Pancreas (tissue), 10 donors: Measurements from ENCODE around the gene MORC3. TPM values are rescaled to one million over a fixed set of nuclear protein-coding genes. Genes with fewer than 3 reads are reported as not detected.
"Not testable (repeated sequence)": the region's sequence is repeated elsewhere in the genome, so short reads cannot be mapped to it uniquely, and the experiment has no call there.

Source experiments
- ATAC-seq, 4 donors: fragments of 200-7000 bp; cut with Tn5 transposase; one replicate each; pipeline versions ENCODE4 v1.8.0 to v1.9.1; 2020; ENCODE audit warnings: mild to moderate bottlenecking in 4 of 4, moderate library complexity in 4 of 4
- DNase-seq, 6 donors: peaks; one replicate each; pipeline ENCODE4 v3.0.0-alpha.2; 2020
- FAIRE-seq: peaks from 2 replicates; lab custom pipeline; 2012; peaks lifted over from hg19 to GRCh38; lab: Jason Lieb, UNC
- H3K27ac ChIP-seq, 4 donors: fragments of 200-600 bp; sonication (generic); 1 replicate in 3 of 4; 2 replicates in 1 of 4; pipeline versions ENCODE4 v1.5.0 to v1.8.0; 2020
- H3K27me3 ChIP-seq, 4 donors: fragments of 200-600 bp; one replicate each; pipeline ENCODE4 v1.8.0; 2021
- H3K36me3 ChIP-seq, 3 donors: fragments of 200-600 bp; sonication (generic) in 1 of 3; one replicate each; pipeline versions ENCODE4 v1.5.0 to v1.8.0; 2020 to 2021
- H3K4me1 ChIP-seq, 3 donors: fragments of 200-600 bp; one replicate each; pipeline ENCODE4 v1.8.0; 2021
- H3K4me3 ChIP-seq, 4 donors: fragments of 200-600 bp; sonication (generic) in 2 of 4; one replicate each; pipeline versions ENCODE4 v1.5.0 to v1.8.0; 2020 to 2021
- H3K9me3 ChIP-seq, 4 donors: fragments of 200-600 bp; one replicate each; pipeline ENCODE4 v1.8.0; 2021
- WGBS, 2 donors: extraction: QIAGEN DNeasy Blood & Tissue Kit; methylation state at CpG; one replicate each; pipeline ENCODE4 v1.1.7; 2013; 5-methylcytosine and 5-hydroxymethylcytosine counted together
- intact Hi-C, 3 donors: fragments of 100-400 bp; cut with DNase I; formaldehyde crosslinking; loops; one replicate each; pipeline versions ENCODE4 v1.11.1 to v1.14.2; 2022
- polyA plus RNA-seq, 2 donors: library from polyadenylated mRNA; stranded (reverse); fragments of 200-250 nt; gene quantifications; one replicate each; pipeline ENCODE4 v1.2.3, GENCODE V29; 2013
- total RNA-seq, 6 donors: library from RNA; stranded (reverse); fragmentation: NEBNext Ultra II Directional in 4 of 6; extraction: Animal tissue kit (Norgen Biotek cat#: 25700) in 4 of 6; gene quantifications; one replicate each; pipeline versions ENCODE4 v1.2.1 to v1.2.4, GENCODE V29; 2021 to 2023
- TF ChIP-seq, protein P1 (sequence below), 4 donors: fragments of 200-600 bp; sonication (generic) in 3 of 4; IDR thresholded peaks; one replicate each; pipeline versions ENCODE4 v1.5.0 to v1.8.0; 2021; ENCODE audit warnings: antibody characterized with exemption in 4 of 4
- donor health status: healthy with polysubstance abuse.
- donor health status: DM: no; HTN: no; CAD: no; lungs with moderate emphysema.
- donor health status: DM: no; HTN: no; CAD: no.
- donor health status: control.
- donor health status: control.
- donor health status: Bipolar disorder and iron deficiency.
- donor health status: DM: yes; HTN: yes; CAD: no.
- donor health status: DM: no; HTN: no; CAD: no.
- donor health status: DM: no; HTN: no; CAD: no.
- donor health status: DM: yes; HTN: yes; CAD: no.

Gene MORC3
- total and polyA plus RNA-seq, 8 donors, result 8.1 to 19.8 (median 10.3) TPM

DNA sequence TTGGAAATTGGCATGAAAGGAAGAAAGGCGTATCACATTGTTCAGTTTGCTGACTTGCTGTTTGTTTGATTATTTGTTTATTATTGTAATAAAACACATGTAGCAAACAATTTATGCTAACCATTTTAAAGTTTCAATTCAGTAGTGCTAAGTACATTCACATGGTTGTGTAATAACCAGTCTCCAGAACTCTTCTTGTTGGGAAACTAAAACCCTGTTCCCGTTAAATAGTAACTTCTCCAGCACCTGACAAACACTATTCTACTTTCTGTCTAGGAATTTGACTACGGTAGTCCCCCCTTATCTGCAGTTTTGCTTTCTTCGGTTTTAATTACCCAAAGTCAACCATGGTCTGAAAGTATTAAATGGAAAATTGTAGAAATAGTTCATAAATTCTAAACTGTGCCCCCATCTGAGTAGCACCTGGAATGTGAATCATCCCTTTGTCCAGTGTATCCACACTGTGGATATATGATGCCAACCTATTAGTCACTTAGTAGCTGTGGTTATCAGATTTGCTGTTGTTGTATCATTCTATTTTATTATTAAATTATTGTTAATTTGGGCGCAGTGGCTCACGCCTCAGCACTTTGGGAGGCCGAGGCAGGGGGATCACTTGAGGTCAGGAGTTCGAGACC lies 5.5 kb downstream of the MORC3 start:
- TF ChIP-seq, protein P1, sequence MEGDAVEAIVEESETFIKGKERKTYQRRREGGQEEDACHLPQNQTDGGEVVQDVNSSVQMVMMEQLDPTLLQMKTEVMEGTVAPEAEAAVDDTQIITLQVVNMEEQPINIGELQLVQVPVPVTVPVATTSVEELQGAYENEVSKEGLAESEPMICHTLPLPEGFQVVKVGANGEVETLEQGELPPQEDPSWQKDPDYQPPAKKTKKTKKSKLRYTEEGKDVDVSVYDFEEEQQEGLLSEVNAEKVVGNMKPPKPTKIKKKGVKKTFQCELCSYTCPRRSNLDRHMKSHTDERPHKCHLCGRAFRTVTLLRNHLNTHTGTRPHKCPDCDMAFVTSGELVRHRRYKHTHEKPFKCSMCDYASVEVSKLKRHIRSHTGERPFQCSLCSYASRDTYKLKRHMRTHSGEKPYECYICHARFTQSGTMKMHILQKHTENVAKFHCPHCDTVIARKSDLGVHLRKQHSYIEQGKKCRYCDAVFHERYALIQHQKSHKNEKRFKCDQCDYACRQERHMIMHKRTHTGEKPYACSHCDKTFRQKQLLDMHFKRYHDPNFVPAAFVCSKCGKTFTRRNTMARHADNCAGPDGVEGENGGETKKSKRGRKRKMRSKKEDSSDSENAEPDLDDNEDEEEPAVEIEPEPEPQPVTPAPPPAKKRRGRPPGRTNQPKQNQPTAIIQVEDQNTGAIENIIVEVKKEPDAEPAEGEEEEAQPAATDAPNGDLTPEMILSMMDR (IDR thresholded peaks at IDR 0.05), result no peak
- ATAC-seq (no peak), DNase-seq (no peak), FAIRE-seq (no peak)
- no peak overlapping the region for H3K4me3 ChIP-seq
- intact Hi-C loops, result no loop called here
- no peaks in the 10 kb centered on the region for H3K9me3 ChIP-seq
- H3K4me1 ChIP-seq, result peaks cover 26 to 44% (median 34%) of the 10 kb centered on the region in 3 donors
- peak overlapping the region in 1 of 4 donors; percentile 4 for H3K27ac ChIP-seq
- no peaks in the 10 kb centered on the region for H3K36me3 ChIP-seq
- 65 to 67% methylated on average over 8 of the region's 8 CpGs for WGBS, 2 donors
- H3K27me3 ChIP-seq, result no peaks in the 10 kb centered on the region

DNA sequence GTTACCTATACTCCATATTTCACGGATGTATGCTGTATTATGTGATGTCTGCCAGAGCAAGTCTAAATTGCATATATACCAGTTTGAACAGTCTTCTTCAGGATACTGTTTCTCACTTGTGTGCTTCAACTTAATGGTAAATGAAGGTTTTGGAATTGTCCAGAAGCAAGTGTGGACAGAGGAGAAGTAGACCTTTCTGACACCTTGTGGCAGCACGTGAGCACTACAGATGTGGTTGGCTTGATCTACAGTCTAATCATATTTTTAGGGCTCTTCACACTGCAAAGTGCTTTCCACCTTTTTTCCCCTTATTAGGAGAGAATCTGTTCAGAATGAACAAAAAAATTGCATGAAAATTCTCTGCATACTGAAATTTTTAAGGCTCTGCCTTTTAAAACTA lies 10.9 kb downstream of the MORC3 start:
- Histone ChIP-seq H3K27ac (no peak overlapping the region), H3K27me3 (no peaks in the 10 kb centered on the region), H3K36me3 (peaks cover 0 to 11% (median 4%) of the 10 kb centered on the region in 3 donors), H3K4me3 (no peak overlapping the region), H3K9me3 (no peaks in the 10 kb centered on the region), H3K4me1 (peaks cover 9 to 15% (median 9%) of the 10 kb centered on the region in 3 donors)
- WGBS, 2 donors, result 37 to 51% methylated on average over 2 of the region's 2 CpGs
- DNase-seq (peak in 2 of 6 donors; percentile 21 to 54), FAIRE-seq (no peak), ATAC-seq (peak; percentile 67 to 94 (median 90))
- TF ChIP-seq, protein P1 (IDR thresholded peaks at IDR 0.05), result peak; percentile 44 to 60 (median 54)
- intact Hi-C loops, result loop anchor here in 2 of 3 donors (5.0 to 10.0 kb wide), 2 partner anchors 186 to 194 kb away; partner anchors contain the start of gene CBR3 (in 1 of the 2)

DNA sequence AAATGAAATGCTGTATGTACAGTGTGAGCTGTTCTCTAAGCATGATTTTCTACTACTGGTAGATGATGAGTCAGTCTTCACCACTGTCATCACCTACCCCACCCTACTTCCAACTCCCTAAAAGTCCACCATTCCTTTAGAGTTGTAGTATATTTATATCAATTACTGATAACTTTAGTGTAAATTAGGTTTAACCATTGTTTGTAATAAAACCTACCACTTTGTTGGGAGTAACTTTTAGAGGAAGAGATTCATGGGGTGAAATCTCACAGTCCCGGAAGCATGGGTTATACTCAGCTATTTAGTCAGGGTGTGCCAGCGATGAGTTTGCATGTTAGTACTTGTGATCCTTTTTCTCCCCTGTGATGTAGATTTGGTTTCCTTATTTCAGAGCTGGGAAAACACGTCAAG lies 17.1 kb downstream of the MORC3 start:
- H3K9me3 ChIP-seq, result no peaks in the 10 kb centered on the region
- H3K4me3 ChIP-seq, result no peak overlapping the region
- H3K27ac ChIP-seq, result no peak overlapping the region
- WGBS, 2 donors, result 93% methylated on average over 3 of the region's 3 CpGs
- intact Hi-C loops, result loop anchor here in 1 of 3 donors (10.0 kb wide), 1 partner anchor 192 kb away; no protein-coding TSS in a partner anchor
- no peaks in the 10 kb centered on the region for H3K27me3 ChIP-seq
- no peak for DNase-seq
- no peak for ATAC-seq
- FAIRE-seq, result no peak
- TF ChIP-seq, protein P1 (IDR thresholded peaks at IDR 0.05), result no peak
- H3K4me1 ChIP-seq, result no peaks in the 10 kb centered on the region
- H3K36me3 ChIP-seq, result peaks cover 2 to 65% (median 21%) of the 10 kb centered on the region in 3 donors

DNA sequence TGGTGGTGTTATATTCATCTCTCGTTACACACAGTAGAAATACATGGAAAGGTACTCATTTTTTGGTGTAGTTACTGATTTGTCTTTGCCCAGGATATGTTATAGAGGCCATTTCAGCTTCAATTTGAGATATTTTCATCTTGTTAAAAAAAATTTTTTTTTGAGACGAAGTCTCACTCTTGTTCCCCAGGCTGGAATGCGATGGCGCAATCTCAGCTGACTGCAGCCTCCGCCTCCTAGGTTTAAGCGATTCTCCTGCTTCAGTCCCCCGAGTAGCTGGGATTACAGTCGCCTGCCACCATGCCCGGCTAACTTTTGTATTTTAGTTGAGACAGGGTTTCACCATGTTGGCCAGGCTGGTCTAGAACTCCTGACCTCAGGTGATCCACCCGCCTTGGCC lies 19.0 kb downstream of the MORC3 start:
- ATAC-seq (no peak), DNase-seq (no peak), FAIRE-seq (no peak)
- TF ChIP-seq, protein P1 (IDR thresholded peaks at IDR 0.05), result no peak
- no peak overlapping the region for H3K27ac ChIP-seq
- H3K27me3 ChIP-seq, result no peaks in the 10 kb centered on the region
- H3K4me3 ChIP-seq, result no peak overlapping the region
- intact Hi-C loops, result loop anchor here in 1 of 3 donors (10.0 kb wide), 1 partner anchor 194 kb away; no protein-coding TSS in a partner anchor
- H3K9me3 ChIP-seq, result no peaks in the 10 kb centered on the region
- H3K4me1 ChIP-seq, result no peaks in the 10 kb centered on the region
- H3K36me3 ChIP-seq, result peaks cover 8 to 81% (median 21%) of the 10 kb centered on the region in 3 donors
- 96% methylated on average over 10 of the region's 10 CpGs for WGBS, 2 donors

DNA sequence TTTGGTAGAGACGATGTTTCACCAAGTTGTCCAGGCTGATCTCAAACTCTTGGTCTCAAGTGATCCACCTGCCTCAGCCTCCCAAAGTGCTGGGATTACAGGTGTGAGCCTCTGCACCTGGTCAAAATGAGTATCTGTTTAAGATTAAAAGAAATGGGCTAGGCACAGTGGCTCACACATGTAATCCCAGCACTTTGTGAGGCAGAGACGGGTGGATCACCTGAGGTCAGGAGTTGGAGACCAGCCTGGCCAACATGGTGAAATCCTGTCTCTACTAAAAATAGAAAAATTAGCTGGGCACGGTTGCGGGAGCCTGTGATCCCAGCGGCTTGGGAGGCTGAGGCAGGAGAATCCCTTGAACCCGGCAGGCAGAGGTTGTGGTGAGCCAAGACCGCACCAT lies 22.6 kb downstream of the MORC3 start:
- not testable (repeated sequence) for H3K9me3 ChIP-seq, FAIRE-seq
- peaks cover 8 to 90% (median 17%) of the 10 kb centered on the region in 3 donors for H3K36me3 ChIP-seq

More for the DNA sequence above, 22.6 kb downstream of the MORC3 start:
- ATAC-seq, H3K4me3 ChIP-seq, H3K4me1 ChIP-seq, intact Hi-C loops, H3K27me3 ChIP-seq, DNase-seq, H3K27ac ChIP-seq: not testable (repeated sequence)
- WGBS, 2 donors, result 94 to 97% methylated on average over 7 of the region's 7 CpGs
